Neural crest cell (in vitro differentiated cells): ENCODE measurements around the gene CIZ1. TPM values are rescaled to one million over a fixed set of nuclear protein-coding genes. Genes with fewer than 3 reads are reported as not detected.

ENCODE experiments used
- DNase-seq: peaks from one replicate; pipeline ENCODE4 v3.0.0; 2021; ENCODE audit warnings: low read depth, mixed read lengths, low spot score
- H3K27ac Mint-ChIP-seq: one replicate; pipeline ENCODE4 v1.8.0; 2021; ENCODE audit warnings: mild to moderate bottlenecking, mixed read lengths; ENCODE audit not compliant: unreplicated experiment
- H3K27me3 Mint-ChIP-seq: 2 replicates; pipeline ENCODE4 v1.8.0; 2021; ENCODE audit warnings: low read depth, mild to moderate bottlenecking, mixed read lengths
- H3K36me3 Mint-ChIP-seq: 2 replicates; pipeline ENCODE4 v1.8.0; 2021; ENCODE audit warnings: low read depth, mild to moderate bottlenecking, mixed read lengths
- H3K4me1 Mint-ChIP-seq: 2 replicates; pipeline ENCODE4 v1.8.0; 2021; ENCODE audit warnings: mixed read lengths
- H3K4me3 Mint-ChIP-seq: one replicate; pipeline ENCODE4 v1.8.0; 2021; ENCODE audit warnings: mild to moderate bottlenecking, mixed read lengths
- H3K9me3 Mint-ChIP-seq: 2 replicates; pipeline ENCODE4 v1.8.0; 2021; ENCODE audit warnings: mixed read lengths
- CTCF ChIP-seq: fragments of 200-600 bp; sonication (generic); conservative IDR thresholded peaks from 2 replicates; pipeline ENCODE4 v1.5.0; 2021; ENCODE audit warnings: antibody characterized with exemption, mild to moderate bottlenecking
- total RNA-seq: library from RNA; stranded (reverse); gene quantifications from 2 replicates; pipeline ENCODE4 v1.2.1, GENCODE V29; 2021

CIZ1 gene
- total RNA-seq, 1 donor from 2014 or later: 226 TPM

GRCh38 chr9:128226412-128226801 is 35.0 kb upstream of the CIZ1 start:
- Mint-ChIP-seq H3K36me3 (peaks cover 3% of the 10 kb centered on the region), H3K9me3 (no peaks in the 10 kb centered on the region), H3K27me3 (no peaks in the 10 kb centered on the region), H3K4me3 (no peak overlapping the region), H3K4me1 (no peaks in the 10 kb centered on the region), H3K27ac (no peak overlapping the region)
- TF ChIP-seq CTCF: no peak
- no peak for DNase-seq

- H3K9me3 Mint-ChIP-seq: no peaks in the 10 kb centered on the region
- peaks cover 3% of the 10 kb centered on the region for H3K36me3 Mint-ChIP-seq
- H3K27ac Mint-ChIP-seq: no peak overlapping the region
- H3K27me3 Mint-ChIP-seq: no peaks in the 10 kb centered on the region
- DNase-seq: no peak
- TF ChIP-seq CTCF: no peak
- no peak overlapping the region for H3K4me3 Mint-ChIP-seq
- no peaks in the 10 kb centered on the region for H3K4me1 Mint-ChIP-seq
Measured at GRCh38 chr9:128225770-128226411, 34.5 kb upstream of the CIZ1 start.

GRCh38 chr9:128224877-128225276 is 33.5 kb upstream of the CIZ1 start:
- Mint-ChIP-seq H3K4me3 (no peak overlapping the region), H3K4me1 (no peaks in the 10 kb centered on the region), H3K9me3 (no peaks in the 10 kb centered on the region), H3K27ac (peak overlapping the region; percentile 50), H3K27me3 (no peaks in the 10 kb centered on the region), H3K36me3 (peaks cover 3% of the 10 kb centered on the region)
- TF ChIP-seq CTCF: no peak
- no peak for DNase-seq

- H3K4me3 Mint-ChIP-seq: no peak overlapping the region
- TF ChIP-seq CTCF: no peak
- H3K4me1 Mint-ChIP-seq: peaks cover 11% of the 10 kb centered on the region
- H3K27me3 Mint-ChIP-seq: no peaks in the 10 kb centered on the region
- H3K36me3 Mint-ChIP-seq: peaks cover 3% of the 10 kb centered on the region
- DNase-seq: no peak
- H3K27ac Mint-ChIP-seq: no peak overlapping the region
- no peaks in the 10 kb centered on the region for H3K9me3 Mint-ChIP-seq
Measured at GRCh38 chr9:128222880-128223670, 31.7 kb upstream of the CIZ1 start.

- H3K27ac Mint-ChIP-seq: peak overlapping the region; percentile 78
- no peak overlapping the region for H3K4me3 Mint-ChIP-seq
Measured at GRCh38 chr9:128222026-128222425, 30.7 kb upstream of the CIZ1 start.

More at GRCh38 chr9:128222026-128222425, 30.7 kb upstream of the CIZ1 start:
- no peaks in the 10 kb centered on the region for H3K27me3 Mint-ChIP-seq
- DNase-seq: no peak
- H3K9me3 Mint-ChIP-seq: no peaks in the 10 kb centered on the region
- H3K4me1 Mint-ChIP-seq: peaks cover 16% of the 10 kb centered on the region
- no peak for TF ChIP-seq CTCF
- H3K36me3 Mint-ChIP-seq: peaks cover 3% of the 10 kb centered on the region
